Left lung (tissue), 10 donors: ENCODE measurements around the gene AMBRA1. TPM values are rescaled to one million over a fixed set of nuclear protein-coding genes. Genes with fewer than 3 reads are reported as not detected.

Experiments
- ATAC-seq: fragments of 200-7000 bp; cut with Tn5 transposase; one replicate; pipeline ENCODE4 v1.9.1; 2020; ENCODE audit warnings: moderate library complexity
- DNase-seq, 4 donors: peaks; one replicate each; pipeline ENCODE4 v3.0.0-alpha.2; 2013 to 2020
- H3K27ac ChIP-seq, 2 donors: fragments of 200-600 bp; sonication (generic) in 1 of 2; one replicate each; pipeline versions ENCODE4 v1.5.0 to v1.8.0; 2020 to 2021
- H3K27me3 ChIP-seq, 2 donors: fragments of 200-600 bp; sonication (generic) in 1 of 2; one replicate each; pipeline versions ENCODE4 v1.5.0 to v1.8.0; 2020 to 2021
- H3K36me3 ChIP-seq, 2 donors: fragments of 200-600 bp; sonication (generic) in 1 of 2; one replicate each; pipeline versions ENCODE4 v1.5.0 to v1.8.0; 2020 to 2021
- H3K4me1 ChIP-seq, 2 donors: fragments of 200-600 bp; one replicate each; pipeline ENCODE4 v1.8.0; 2021
- H3K4me3 ChIP-seq, 2 donors: fragments of 200-600 bp; sonication (generic) in 1 of 2; one replicate each; pipeline versions ENCODE4 v1.5.0 to v1.8.0; 2020 to 2021; ENCODE audit warnings: mild to moderate bottlenecking in 1 of 2
- H3K9me3 ChIP-seq, 2 donors: fragments of 200-600 bp; sonication (generic) in 1 of 2; one replicate each; pipeline versions ENCODE4 v1.5.0 to v1.8.0; 2020 to 2021
- intact Hi-C, 2 donors: fragments of 100-400 bp; cut with DNase I; formaldehyde crosslinking; loops; one replicate each; pipeline versions ENCODE4 v1.11.2 to v1.14.2; 2022
- polyA plus RNA-seq, 6 donors: library from polyadenylated mRNA; unstranded; fragments of 120-200 nt; gene quantifications; one replicate each; pipeline ENCODE4 v1.2.1, GENCODE V29; 2013; ENCODE audit not compliant: insufficient read length in 6 of 6
- total RNA-seq, 2 donors: library from RNA; stranded (reverse); fragmentation: NEBNext Ultra II Directional; extraction: Animal tissue kit (Norgen Biotek cat#: 25700); gene quantifications; one replicate each; pipeline ENCODE4 v1.2.1, GENCODE V29; 2021
- TF ChIP-seq, protein P1 (sequence below), 2 donors: fragments of 200-600 bp; sonication (generic) in 1 of 2; IDR thresholded peaks; one replicate each; pipeline versions ENCODE4 v1.5.0 to v1.8.0; 2021; ENCODE audit warnings: antibody characterized with exemption in 2 of 2
- donor health status: DM: no; HTN: yes; CAD: no.
- donor health status: DM: no; HTN: no; CAD: no.

Gene AMBRA1
- total and polyA plus RNA-seq, 8 donors: 20.4 to 28.2 (median 23.7) TPM

DNA sequence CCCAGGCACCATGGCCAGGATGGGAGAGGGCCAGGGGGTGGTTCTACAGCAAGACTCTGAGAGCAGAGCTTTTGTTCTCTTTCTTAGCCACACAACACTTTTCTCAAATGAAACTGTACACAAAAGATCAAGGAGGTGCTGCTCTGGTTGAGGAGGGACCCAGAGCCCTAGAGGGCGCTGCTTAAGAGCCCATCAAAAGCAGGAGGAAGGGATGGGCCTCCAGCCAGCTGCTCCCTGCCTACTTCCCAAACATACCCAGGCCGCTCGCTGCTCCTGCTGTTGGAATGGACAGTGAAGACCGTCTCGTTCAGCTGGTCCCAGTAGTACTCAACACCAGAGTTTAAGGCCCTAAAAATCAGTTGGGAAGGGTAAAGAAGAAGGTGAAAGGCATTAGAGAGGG, 183.8 kb downstream of the AMBRA1 start:
- Histone ChIP-seq H3K4me3 (no peak overlapping the region), H3K36me3 (peaks cover 0 to 89% of the 10 kb centered on the region in 2 donors), H3K4me1 (no peaks in the 10 kb centered on the region), H3K27me3 (no peaks in the 10 kb centered on the region), H3K9me3 (no peaks in the 10 kb centered on the region), H3K27ac (no peak overlapping the region)
- intact Hi-C loops: no loop called here
- no peak for DNase-seq
- TF ChIP-seq, protein P1, sequence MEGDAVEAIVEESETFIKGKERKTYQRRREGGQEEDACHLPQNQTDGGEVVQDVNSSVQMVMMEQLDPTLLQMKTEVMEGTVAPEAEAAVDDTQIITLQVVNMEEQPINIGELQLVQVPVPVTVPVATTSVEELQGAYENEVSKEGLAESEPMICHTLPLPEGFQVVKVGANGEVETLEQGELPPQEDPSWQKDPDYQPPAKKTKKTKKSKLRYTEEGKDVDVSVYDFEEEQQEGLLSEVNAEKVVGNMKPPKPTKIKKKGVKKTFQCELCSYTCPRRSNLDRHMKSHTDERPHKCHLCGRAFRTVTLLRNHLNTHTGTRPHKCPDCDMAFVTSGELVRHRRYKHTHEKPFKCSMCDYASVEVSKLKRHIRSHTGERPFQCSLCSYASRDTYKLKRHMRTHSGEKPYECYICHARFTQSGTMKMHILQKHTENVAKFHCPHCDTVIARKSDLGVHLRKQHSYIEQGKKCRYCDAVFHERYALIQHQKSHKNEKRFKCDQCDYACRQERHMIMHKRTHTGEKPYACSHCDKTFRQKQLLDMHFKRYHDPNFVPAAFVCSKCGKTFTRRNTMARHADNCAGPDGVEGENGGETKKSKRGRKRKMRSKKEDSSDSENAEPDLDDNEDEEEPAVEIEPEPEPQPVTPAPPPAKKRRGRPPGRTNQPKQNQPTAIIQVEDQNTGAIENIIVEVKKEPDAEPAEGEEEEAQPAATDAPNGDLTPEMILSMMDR (IDR thresholded peaks at IDR 0.05): no peak
- ATAC-seq: no peak

DNA sequence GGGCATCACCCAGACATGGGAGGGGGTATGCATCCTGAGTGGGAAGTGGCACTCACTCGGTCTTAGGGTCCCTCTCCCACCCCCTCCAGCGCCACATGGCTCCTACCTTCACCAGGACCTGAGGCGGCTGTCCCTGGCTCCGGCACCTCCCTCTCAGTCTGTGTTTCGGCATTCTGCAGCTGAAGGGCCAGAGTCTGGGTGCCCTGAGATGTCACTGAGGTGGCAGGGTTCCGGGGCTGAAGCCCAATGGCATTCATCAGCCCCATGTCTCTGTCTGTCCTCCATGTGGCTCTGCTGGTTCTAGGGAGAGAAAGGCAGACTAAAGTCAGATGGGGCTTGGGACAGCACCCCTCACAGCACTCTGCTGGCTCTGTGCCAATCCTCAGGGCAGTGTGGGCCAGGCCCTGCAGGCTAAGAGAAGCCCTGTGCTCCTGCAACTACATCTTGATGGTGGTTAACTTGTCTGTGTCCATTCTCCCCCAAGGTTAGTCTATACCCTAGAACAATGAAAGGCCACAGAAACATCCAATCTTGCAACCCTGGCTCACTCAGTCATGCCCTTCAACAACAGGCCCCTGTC, 185.3 kb downstream of the AMBRA1 start:
- Histone ChIP-seq H3K36me3 (peaks cover 0 to 89% of the 10 kb centered on the region in 2 donors), H3K27me3 (no peaks in the 10 kb centered on the region), H3K9me3 (no peaks in the 10 kb centered on the region), H3K4me3 (no peak overlapping the region), H3K4me1 (no peaks in the 10 kb centered on the region), H3K27ac (no peak overlapping the region)
- ATAC-seq: no peak
- no peak for DNase-seq
- TF ChIP-seq, protein P1 (IDR thresholded peaks at IDR 0.05): no peak
- intact Hi-C loops: no loop called here

DNA sequence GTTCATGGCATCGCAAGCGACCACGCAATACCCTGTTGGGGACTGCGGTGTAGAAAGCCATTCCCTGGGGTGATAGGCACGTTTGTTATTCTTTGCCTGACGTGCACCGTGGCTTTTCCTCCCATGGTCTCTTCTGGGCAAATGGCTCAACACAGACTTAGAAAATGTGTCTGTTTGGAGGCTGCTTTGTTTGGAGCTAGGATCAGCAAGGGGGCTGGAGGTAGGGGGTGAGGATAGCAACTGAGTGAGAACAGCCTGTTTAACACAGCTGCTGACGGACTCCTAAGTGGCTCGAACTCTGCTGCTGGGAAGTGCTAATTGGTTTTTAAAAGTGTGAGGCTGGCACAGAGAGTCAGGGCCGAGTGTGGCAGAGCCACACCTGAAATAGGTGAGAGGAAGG, 186.2 kb downstream of the AMBRA1 start:
- H3K9me3 ChIP-seq: no peaks in the 10 kb centered on the region
- H3K4me1 ChIP-seq: no peaks in the 10 kb centered on the region
- intact Hi-C loops: no loop called here
- ATAC-seq (no peak), DNase-seq (no peak)
- H3K36me3 ChIP-seq: peaks cover 0 to 89% of the 10 kb centered on the region in 2 donors
- TF ChIP-seq, protein P1 (IDR thresholded peaks at IDR 0.05): no peak
- H3K4me3 ChIP-seq: no peak overlapping the region
- H3K27ac ChIP-seq: no peak overlapping the region
- no peaks in the 10 kb centered on the region for H3K27me3 ChIP-seq

DNA sequence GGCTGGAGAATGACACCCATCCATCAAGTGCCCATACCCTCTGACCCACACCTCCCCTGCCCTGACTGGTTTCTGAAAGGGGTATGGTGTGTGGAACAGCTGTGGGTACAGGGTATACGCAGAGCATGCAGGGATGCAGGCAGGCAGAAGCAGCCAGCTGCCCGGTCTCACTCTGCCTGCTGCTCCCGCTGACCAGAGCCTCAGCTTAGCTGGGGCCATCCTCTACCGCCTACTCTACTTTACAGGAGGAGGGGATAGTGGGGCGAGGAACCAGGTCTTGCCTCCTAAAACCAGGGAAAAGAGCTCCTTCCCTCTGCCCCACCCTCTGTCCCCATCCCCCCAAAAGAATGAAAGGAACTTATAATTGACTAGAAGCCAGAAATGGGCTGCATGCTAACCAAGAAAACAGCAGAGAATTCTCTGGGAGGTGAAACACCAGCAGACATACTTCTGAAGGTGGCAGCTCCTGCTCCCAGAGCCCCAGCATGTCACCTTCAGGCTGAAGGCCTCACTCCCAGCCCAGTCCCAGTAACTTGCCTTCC, 189.3 kb downstream of the AMBRA1 start:
- Histone ChIP-seq H3K4me1 (no peaks in the 10 kb centered on the region), H3K27me3 (no peaks in the 10 kb centered on the region), H3K9me3 (no peaks in the 10 kb centered on the region), H3K4me3 (no peak overlapping the region), H3K27ac (no peak overlapping the region), H3K36me3 (peaks cover 0 to 83% of the 10 kb centered on the region in 2 donors)
- TF ChIP-seq, protein P1 (IDR thresholded peaks at IDR 0.05): no peak
- ATAC-seq (no peak), DNase-seq (no peak)
- intact Hi-C loops: no loop called here

DNA sequence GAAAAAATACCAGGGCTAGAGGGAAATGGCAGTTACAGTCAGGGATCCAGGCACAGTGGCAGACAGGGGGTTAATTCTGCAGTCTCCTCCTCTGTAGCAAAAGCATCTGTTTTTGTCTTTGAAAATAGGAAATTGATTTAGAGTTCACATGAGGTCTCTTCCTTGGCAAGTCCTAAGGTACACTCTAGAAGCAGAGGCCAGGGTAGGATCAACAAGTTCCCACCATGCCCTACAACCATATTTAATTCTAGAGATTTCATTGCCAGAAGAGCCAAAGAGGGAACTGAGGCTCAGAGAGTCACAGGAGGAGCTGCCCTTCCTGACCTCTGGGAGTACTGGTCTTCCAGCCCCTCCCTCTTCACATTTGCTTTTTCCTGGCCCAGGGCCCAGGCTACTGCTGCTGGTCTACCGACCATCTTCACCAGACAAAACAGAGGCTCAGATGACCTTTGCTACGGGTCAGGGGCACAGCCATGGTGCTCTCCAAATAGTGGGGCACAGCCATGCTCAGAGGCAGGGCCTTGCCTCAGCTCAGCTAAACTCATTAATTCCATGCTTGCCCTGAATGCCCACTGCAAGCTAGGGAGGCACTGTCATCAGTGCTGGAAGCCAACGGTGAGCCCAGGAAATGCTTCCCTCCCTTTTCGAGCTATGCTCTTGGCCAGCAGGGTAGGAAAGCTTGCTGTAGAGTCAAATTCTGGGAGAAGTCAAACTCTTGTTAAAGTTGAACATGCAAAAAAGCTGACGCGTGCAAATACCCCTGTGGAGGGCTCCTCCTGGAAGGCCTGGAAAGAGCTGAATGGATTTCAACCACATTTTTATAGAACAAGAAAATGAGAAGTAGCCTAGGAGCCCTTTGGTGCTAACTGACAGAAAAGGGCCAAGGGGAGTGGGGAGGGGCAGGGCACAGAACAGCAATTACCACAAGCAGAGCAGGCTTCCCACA, 190.6 kb downstream of the AMBRA1 start:
- no peak overlapping the region for H3K4me3 ChIP-seq
- no peaks in the 10 kb centered on the region for H3K9me3 ChIP-seq
- H3K27ac ChIP-seq: no peak overlapping the region
- DNase-seq (no peak), ATAC-seq (no peak)
- no peaks in the 10 kb centered on the region for H3K27me3 ChIP-seq
- intact Hi-C loops: no loop called here
- peaks cover 0 to 75% of the 10 kb centered on the region in 2 donors for H3K36me3 ChIP-seq
- H3K4me1 ChIP-seq: no peaks in the 10 kb centered on the region
- TF ChIP-seq, protein P1 (IDR thresholded peaks at IDR 0.05): no peak
